Erythroblast (primary cell): ENCODE results near the gene ZNF768.

Source experiments
- GATA1 ChIP-seq: IDR thresholded peaks from 2 replicates; pipeline ENCODE4 v1.6.1; 2011; ENCODE audit warnings: low read depth, mild to moderate bottlenecking, control low read depth, low read length, moderate library complexity
- POLR2A ChIP-seq: IDR thresholded peaks from 2 replicates; pipeline ENCODE4 v1.6.1; 2011; ENCODE audit warnings: mild to moderate bottlenecking, low read length

- TF ChIP-seq POLR2A (no peak), GATA1 (no peak)
These were observed 52.3 kb downstream of the ZNF768 start for GRCh38 chr16:30474074-30474452.
